Suppressor macrophage treated with lipopolysaccharide for 1 hour (primary cell): ENCODE data around the gene GPR137.

Source experiments
- DNase-seq, 3 donors: peaks; one replicate each; pipeline ENCODE4 v3.0.0-alpha.2; 2020 to 2022

GPR137 gene

GRCh38 chr11:64264371-64264852, 21.2 kb upstream of the GPR137 start:
- DNase-seq: no peak

GRCh38 chr11:64265176-64266160, 20.2 kb upstream of the GPR137 start:
- no peak for DNase-seq

- no peak for DNase-seq
Observed at GRCh38 chr11:64266339-64266738, 19.3 kb upstream of the GPR137 start.

DNA sequence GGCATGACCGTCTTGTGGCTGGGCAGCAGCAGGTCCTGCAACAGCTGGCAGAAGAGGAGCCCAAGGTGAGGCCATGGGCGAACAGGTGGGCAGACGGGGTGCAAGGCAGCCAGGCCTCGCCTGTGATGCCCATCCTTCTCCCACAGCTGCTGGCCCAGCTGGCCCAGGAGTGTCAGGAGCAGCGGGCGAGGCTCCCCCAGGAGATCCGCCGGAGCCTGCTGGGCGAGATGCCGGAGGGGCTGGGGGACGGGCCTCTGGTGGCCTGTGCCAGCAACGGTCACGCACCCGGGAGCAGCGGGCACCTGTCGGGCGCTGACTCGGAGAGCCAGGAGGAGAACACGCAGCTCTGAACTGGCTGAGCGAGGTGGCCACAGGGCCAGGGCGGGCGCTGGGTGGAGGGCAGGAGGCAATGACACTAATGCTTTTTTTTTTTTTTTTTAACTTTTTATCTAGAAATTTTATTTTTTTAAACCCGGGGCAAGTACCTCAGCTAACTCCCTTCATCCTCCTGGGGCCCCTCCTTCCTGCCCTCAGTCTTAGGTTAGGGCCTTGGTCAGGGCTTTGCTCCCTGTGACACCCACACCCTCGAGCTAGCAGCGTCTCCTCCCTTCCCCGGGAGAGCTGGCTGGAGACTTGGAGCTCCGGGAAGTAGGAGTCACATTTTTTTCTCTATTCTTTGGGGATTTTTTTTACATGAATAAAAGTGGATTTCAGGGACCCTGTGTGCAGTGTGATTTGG, 18.3 kb upstream of the GPR137 start:
- no peak for DNase-seq

DNA sequence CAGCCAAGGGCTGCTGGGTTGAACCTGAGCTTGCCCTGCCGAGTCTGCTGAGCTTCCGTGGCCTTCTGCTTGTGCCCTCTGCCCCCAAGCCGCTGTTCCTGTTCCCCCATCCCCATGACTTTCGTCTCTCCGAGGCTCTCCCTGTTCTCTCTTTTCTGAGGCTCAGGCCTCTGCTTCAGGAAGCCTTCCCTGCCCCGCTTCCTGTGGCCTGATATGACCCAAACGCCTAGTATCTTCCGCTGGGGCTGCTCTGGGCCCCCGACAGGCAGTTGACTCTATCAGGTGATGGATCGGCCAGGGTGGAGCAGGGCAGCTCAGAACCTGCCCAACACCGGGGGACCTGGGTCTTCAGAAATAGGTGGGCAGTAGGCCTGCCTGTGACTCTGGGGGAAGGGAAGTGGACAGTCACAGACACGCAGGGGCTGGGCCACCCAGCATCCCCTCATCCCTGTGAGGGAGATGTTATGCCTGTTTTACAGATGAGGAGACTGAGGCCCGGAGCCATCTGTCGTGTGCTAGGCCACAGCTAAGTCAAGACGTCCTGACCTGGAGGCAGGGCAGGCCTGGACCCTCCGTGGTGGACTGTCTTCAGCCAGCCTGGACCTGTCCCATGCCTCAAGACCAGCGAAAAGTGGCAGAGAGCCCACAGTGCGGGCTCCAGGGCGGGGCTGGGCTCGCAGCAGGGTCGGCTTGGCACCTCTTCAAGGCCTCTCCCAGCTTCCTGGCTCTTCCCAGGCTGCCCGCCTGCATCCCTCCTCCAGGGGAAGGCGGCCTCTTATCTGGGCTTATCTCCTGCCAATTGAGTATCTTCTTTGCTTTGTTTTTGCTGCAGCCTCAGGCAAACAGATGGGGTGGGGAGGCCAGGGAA, 17.4 kb upstream of the GPR137 start:
- DNase-seq: peak in 2 of 3 donors; percentile 42 to 47

DNA sequence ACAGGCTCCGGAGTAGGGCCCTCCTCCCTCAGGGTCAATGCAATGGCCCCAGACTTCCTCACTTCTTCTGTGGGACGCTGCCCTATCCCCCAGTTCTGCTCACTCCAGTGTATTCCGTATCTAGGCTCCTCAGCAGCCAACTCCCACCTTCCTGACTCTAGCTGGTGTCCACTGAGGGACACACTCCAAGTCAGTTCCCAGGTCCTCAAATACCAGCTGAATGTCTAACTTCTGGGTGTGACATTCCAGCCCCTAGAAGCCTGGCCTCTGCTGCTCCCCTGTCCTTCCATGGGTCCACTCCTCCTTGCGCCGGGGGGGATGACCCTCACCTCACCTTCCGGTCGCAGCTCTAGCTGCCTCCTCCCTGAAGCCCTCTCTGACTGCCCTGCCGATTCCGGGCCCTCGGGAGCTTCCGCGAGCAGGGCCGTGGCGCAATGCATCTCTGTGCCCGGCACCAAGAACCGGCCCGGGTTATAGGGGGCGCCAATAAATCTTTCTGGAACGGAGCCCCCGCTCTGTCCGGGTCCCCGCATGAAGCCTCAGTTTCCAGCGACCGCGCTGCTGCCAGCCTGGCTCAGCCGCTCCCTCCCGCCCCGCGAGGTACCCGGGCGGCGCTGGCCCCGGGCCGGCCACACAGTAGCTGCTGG, 16.6 kb upstream of the GPR137 start:
- DNase-seq: peak; percentile 47 to 56 (median 53)

- peak; percentile 98 to 100 (median 99) for DNase-seq
Observed at GRCh38 chr11:64269540-64270220, 16.0 kb upstream of the GPR137 start.

DNA sequence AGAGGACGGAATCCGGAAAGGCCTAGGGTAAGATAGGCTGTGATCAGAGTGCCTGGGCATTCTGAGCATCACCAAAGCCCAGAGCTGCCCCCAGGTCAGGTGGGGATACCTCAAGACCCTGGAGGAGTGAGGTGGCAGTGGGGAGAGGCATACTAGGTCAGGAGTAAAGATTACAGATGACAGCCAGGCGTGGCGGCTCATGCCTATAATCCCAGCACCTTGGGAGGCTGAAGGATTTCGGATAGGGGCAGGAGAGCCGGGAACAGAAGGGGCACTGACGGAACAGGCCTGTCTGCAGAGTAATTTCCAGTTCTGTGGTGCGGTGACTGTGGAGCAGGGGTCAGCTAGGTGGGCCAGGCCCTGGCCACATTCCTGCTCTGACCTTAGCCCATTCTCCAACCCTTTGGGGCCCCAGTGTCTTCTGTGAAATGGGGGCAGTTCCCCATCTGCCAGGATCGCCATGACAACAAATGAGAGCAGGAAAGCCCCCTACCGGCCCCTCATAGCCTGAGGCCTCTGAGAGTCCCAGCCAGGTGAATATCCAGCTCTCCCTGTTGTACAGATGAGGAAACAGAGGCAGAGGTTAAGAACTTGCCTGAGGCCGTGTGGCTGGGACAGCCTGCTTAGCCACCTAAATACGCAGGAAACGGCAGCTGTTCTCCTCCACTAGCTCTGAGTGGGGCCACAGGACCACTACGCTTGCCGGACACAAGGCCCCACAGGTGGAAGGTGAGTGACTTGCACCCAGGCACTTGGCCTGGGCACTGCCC, 10.4 kb upstream of the GPR137 start:
- DNase-seq: no peak

GRCh38 chr11:64275841-64276240, 9.8 kb upstream of the GPR137 start:
- no peak for DNase-seq

DNA sequence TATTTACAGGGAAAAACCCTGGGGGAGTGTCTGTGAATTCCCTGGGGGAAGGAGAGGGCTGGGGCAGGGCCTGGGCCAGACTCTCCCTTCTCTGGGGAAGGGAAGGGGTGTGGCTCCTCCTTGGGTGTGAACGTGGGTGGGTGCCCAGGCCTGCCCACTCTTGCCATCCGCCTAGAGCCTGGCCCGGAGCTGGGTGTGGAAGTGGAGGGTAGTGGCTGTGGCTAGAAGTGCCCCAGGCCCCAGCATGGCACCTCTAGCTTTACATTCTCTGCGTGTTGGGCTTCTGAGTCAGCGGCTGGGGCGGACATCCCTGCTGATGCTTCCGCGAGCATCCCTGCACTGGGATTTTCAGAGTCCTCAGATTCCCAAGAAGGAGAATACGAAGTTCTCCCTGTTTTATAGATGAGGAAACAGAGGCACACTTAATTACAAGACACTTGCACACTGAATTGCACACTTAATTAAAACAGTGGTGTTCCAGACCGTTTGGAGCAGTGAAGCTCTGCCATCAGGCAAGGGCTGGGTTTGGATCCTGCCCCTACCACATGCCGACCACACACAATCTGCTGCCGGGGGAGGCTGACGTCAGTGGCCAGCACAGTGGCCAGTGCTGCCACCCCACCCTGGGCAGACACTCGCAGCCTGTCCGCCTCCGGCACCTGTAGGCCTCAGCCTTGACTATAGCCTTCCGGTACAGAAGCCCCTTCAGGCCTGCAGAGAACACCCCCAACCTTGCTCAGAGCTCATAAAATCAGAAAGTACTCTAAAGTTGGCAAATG, 8.8 kb upstream of the GPR137 start:
- peak in 2 of 3 donors; percentile 39 to 73 for DNase-seq

DNA sequence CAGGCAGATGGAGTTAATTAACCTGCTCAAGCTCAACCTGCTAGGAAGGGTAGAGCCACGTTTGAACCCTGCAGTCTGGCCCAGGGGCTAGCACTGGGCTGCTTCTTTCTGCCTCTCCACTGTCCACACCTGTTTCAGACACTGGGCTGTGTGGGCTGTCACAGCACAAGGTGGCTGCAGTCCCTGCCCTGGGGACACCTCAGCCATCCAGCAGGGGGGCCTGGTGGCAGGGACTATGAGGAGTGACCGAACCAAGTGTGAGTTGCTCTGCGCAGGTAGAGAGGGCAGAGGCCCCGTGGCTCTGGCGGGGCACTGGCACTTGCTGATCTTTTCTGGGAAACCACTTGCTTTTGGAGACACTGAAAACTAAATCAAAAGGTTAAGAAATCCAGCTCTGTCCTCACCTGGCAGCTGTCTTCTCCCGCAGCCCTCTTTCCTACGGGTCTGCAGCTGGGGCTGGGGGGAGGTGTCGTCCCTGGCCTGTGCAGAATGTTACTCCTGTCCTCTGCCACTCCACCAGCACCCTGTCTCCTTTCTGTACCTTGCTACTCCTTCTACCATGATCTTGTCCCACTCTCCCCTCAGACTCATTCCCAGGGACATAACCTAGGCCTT, 7.0 kb upstream of the GPR137 start:
- no peak for DNase-seq

GRCh38 chr11:64281957-64282770, 3.5 kb upstream of the GPR137 start:
- DNase-seq: no peak

DNA sequence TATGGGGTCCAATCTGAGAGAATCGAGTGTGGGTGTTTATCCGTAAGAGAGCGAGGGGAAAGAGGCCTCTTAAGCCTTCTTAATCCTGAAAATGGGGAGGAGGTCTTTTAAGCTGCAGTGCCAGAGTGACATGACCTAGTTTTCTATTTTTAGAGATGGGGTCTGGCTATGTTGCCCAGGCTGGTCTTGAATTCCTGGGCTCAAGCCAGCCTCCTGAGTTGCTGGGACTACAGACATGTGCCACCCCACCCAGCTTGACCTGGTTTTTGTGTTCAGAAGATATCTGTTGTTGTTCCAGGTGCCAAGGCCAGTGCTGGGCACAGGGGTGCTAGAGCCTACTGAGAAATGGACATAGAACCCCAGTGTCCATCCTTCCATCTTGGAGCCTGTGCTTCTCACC, 2.6 kb upstream of the GPR137 start:
- DNase-seq: no peak

DNA sequence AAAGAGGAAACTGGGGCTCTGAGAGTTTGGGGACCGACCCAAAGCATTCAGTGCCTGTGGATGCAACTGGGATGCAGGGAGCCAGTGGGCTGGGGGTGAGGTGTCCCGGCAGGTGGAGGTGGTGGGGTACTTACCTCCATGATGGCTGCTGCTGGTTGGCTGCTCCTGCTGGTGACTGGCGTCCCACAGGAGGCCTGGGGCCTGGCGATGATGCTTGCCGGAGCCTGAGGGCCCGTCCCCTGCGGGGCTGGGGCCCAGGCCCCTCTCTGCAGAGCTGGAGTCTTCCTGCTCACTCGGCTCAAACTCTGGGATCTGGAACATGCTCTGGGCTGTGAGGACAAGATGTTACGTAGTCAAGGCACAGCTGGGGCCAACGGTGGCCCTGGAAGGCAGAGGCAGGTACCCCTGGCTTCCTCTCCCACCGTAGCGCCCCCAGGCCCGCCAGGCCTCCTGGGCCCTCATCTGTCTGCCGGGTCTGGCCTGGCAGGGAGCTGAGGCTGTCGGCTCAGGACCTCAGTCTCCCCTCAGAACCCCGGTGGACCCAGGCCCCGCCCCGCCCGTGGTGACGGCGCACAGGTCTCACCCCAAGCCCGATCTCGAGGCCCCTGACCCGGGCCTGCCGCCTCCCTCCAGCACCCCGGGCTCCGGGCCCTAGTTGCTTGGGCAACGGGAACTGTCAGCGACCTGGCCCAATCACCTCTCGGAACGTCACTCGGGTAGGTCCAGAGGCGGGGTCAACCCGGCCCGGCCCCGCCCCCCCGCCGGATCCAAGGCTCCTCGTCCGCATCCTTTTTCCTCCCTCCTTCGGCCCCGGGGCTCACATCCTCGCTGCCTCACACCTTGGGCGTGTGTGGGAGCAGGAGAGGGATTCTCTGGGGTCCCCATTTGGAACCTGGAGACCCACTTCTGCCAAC, 1.3 kb upstream of the GPR137 start, which contains the start of gene BAD:
TSS of gene BAD (minus strand) at position 618 of the 914 bp plus-strand sequence. CDS start at position 321, 297 bp downstream.
- peak; percentile 93 to 98 (median 96) for DNase-seq

- DNase-seq: no peak
Observed at GRCh38 chr11:64285885-64286800, 495 bp downstream of the GPR137 start.

DNA sequence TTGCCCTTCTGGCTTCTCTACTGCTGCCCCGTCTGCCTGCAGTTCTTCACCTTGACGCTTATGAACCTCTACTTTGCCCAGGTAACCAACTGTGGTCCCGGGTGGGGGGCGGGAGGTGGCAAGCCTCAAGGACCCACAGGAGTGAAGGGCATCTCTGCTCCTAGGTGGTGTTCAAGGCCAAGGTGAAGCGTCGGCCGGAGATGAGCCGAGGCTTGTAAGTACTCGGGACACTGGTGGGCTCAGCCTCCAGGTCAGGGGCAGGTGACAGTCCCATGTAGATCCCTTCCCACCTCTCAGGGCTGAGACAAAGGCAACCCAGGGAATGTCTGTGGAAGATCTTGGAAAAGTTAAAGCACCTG, 1.1 kb downstream of the GPR137 start:
- no peak for DNase-seq
